Pancreas (tissue), 10 donors: ENCODE data around the gene HPX. TPM values are rescaled to one million over a fixed set of nuclear protein-coding genes. Genes with fewer than 3 reads are reported as not detected.

Source experiments
- ATAC-seq, 4 donors: fragments of 200-7000 bp; cut with Tn5 transposase; one replicate each; pipeline versions ENCODE4 v1.8.0 to v1.9.1; 2020; ENCODE audit warnings: mild to moderate bottlenecking in 4 of 4, moderate library complexity in 4 of 4
- DNase-seq, 6 donors: peaks; one replicate each; pipeline ENCODE4 v3.0.0-alpha.2; 2020
- FAIRE-seq: peaks from 2 replicates; lab custom pipeline; 2012; peaks lifted over from hg19 to GRCh38; lab: Jason Lieb, UNC
- H3K27ac ChIP-seq, 4 donors: fragments of 200-600 bp; sonication (generic); 1 replicate in 3 of 4; 2 replicates in 1 of 4; pipeline versions ENCODE4 v1.5.0 to v1.8.0; 2020
- H3K27me3 ChIP-seq, 4 donors: fragments of 200-600 bp; one replicate each; pipeline ENCODE4 v1.8.0; 2021
- H3K36me3 ChIP-seq, 3 donors: fragments of 200-600 bp; sonication (generic) in 1 of 3; one replicate each; pipeline versions ENCODE4 v1.5.0 to v1.8.0; 2020 to 2021
- H3K4me1 ChIP-seq, 3 donors: fragments of 200-600 bp; one replicate each; pipeline ENCODE4 v1.8.0; 2021
- H3K4me3 ChIP-seq, 4 donors: fragments of 200-600 bp; sonication (generic) in 2 of 4; one replicate each; pipeline versions ENCODE4 v1.5.0 to v1.8.0; 2020 to 2021
- H3K9me3 ChIP-seq, 4 donors: fragments of 200-600 bp; one replicate each; pipeline ENCODE4 v1.8.0; 2021
- CTCF ChIP-seq, 4 donors: fragments of 200-600 bp; sonication (generic) in 3 of 4; IDR thresholded peaks; one replicate each; pipeline versions ENCODE4 v1.5.0 to v1.8.0; 2021; ENCODE audit warnings: antibody characterized with exemption in 4 of 4
- WGBS, 2 donors: extraction: QIAGEN DNeasy Blood & Tissue Kit; methylation state at CpG; one replicate each; pipeline ENCODE4 v1.1.7; 2013; 5-methylcytosine and 5-hydroxymethylcytosine counted together
- intact Hi-C, 3 donors: fragments of 100-400 bp; cut with DNase I; formaldehyde crosslinking; loops; one replicate each; pipeline versions ENCODE4 v1.11.1 to v1.14.2; 2022
- polyA plus RNA-seq, 2 donors: library from polyadenylated mRNA; stranded (reverse); fragments of 200-250 nt; gene quantifications; one replicate each; pipeline ENCODE4 v1.2.3, GENCODE V29; 2013
- total RNA-seq, 6 donors: library from RNA; stranded (reverse); fragmentation: NEBNext Ultra II Directional in 4 of 6; extraction: Animal tissue kit (Norgen Biotek cat#: 25700) in 4 of 6; gene quantifications; one replicate each; pipeline versions ENCODE4 v1.2.1 to v1.2.4, GENCODE V29; 2021 to 2023
- donor health status: healthy with polysubstance abuse.
- donor health status: DM: no; HTN: no; CAD: no; lungs with moderate emphysema.
- donor health status: DM: no; HTN: no; CAD: no.
- donor health status: control.
- donor health status: control.
- donor health status: Bipolar disorder and iron deficiency.
- donor health status: DM: yes; HTN: yes; CAD: no.
- donor health status: DM: no; HTN: no; CAD: no.
- donor health status: DM: no; HTN: no; CAD: no.
- donor health status: DM: yes; HTN: yes; CAD: no.

The HPX gene
- total and polyA plus RNA-seq, 8 donors = 0.91 to 5.2 (median 2.9) TPM

GRCh38 chr11:6389905-6390717 lies 50.7 kb downstream of the HPX start, which contains the start of gene SMPD1:
TSS of gene SMPD1 (plus strand) at chr11:6390474. CDS start at chr11:6390599, 125 bp downstream.
- Histone ChIP-seq H3K27ac (peak within 1 kb of the TSS; percentile 82 to 94 (median 92)), H3K36me3 (no peaks in the 10 kb centered on the region), H3K27me3 (no peaks in the 10 kb centered on the region), H3K4me1 (peaks cover 0 to 29% (median 9%) of the 10 kb centered on the region in 3 donors), H3K9me3 (no peaks in the 10 kb centered on the region), H3K4me3 (peak within 1 kb of the TSS; percentile 60 to 83 (median 82))
- intact Hi-C loops = loop anchor here in 1 of 3 donors (10.0 kb wide), 1 partner anchor 115 kb away; no protein-coding TSS in a partner anchor
- peak; percentile 95 to 97 (median 96) for ATAC-seq
- WGBS, 2 donors = 0% methylated on average over 50 to 63 of the region's 63 CpGs
- no peak for FAIRE-seq
- peak; percentile 92 to 97 (median 94) for DNase-seq
- TF ChIP-seq CTCF (IDR thresholded peaks at IDR 0.05) = no peak

GRCh38 chr11:6388748-6389147 lies 52.0 kb downstream of the HPX start:
- WGBS, 2 donors = 95% methylated on average over 1 of the region's 1 CpG
- H3K4me1 ChIP-seq = peaks cover 0 to 29% (median 9%) of the 10 kb centered on the region in 3 donors
- DNase-seq (no peak), FAIRE-seq (no peak), ATAC-seq (no peak)
- intact Hi-C loops = loop anchor here in 1 of 3 donors (10.0 kb wide), 1 partner anchor 116 kb away; no protein-coding TSS in a partner anchor
- no peak for TF ChIP-seq CTCF (IDR thresholded peaks at IDR 0.05)
- H3K4me3 ChIP-seq = no peak overlapping the region
- H3K9me3 ChIP-seq = no peaks in the 10 kb centered on the region
- H3K27ac ChIP-seq = peak overlapping the region; percentile 82 to 94 (median 92)
- H3K36me3 ChIP-seq = no peaks in the 10 kb centered on the region
- H3K27me3 ChIP-seq = no peaks in the 10 kb centered on the region

GRCh38 chr11:6387811-6388599 lies 52.8 kb downstream of the HPX start:
- ATAC-seq = no peak
- no peaks in the 10 kb centered on the region for H3K9me3 ChIP-seq
- no peaks in the 10 kb centered on the region for H3K36me3 ChIP-seq
- peaks cover 0 to 29% (median 9%) of the 10 kb centered on the region in 3 donors for H3K4me1 ChIP-seq
- no peaks in the 10 kb centered on the region for H3K27me3 ChIP-seq
- intact Hi-C loops = loop anchor here in 1 of 3 donors (10.0 kb wide), 1 partner anchor 117 kb away; no protein-coding TSS in a partner anchor
- WGBS, 2 donors = 43 to 53% methylated on average over 12 of the region's 12 CpGs
- DNase-seq = no peak
- no peak for TF ChIP-seq CTCF (IDR thresholded peaks at IDR 0.05)
- FAIRE-seq = no peak
- H3K27ac ChIP-seq = peak overlapping the region in 3 of 4 donors; percentile 31 to 91 (median 59)
- H3K4me3 ChIP-seq = no peak overlapping the region

GRCh38 chr11:6385046-6385777 lies 55.6 kb downstream of the HPX start:
- ATAC-seq = no peak
- Histone ChIP-seq H3K27me3 (no peaks in the 10 kb centered on the region), H3K9me3 (no peaks in the 10 kb centered on the region), H3K36me3 (no peaks in the 10 kb centered on the region), H3K27ac (no peak overlapping the region), H3K4me3 (no peak overlapping the region), H3K4me1 (peaks cover 0 to 21% (median 9%) of the 10 kb centered on the region in 3 donors)
- no peak for DNase-seq
- 93 to 94% methylated on average over 7 of the region's 7 CpGs for WGBS, 2 donors
- no peak for FAIRE-seq
- no peak for TF ChIP-seq CTCF (IDR thresholded peaks at IDR 0.05)
- intact Hi-C loops = loop anchor here in 1 of 3 donors (10.0 kb wide), 1 partner anchor 120 kb away; no protein-coding TSS in a partner anchor

Other genes starting within 250 kb of the HPX start
- gene OR52W1, start 241.8 kb downstream of the HPX start, total RNA-seq = not detected
- gene OR52W1, start 241.8 kb downstream of the HPX start, polyA plus RNA-seq = not detected
- gene C11orf42, start 235.4 kb downstream of the HPX start, total RNA-seq = not detected
- gene C11orf42, start 235.4 kb downstream of the HPX start, polyA plus RNA-seq = not detected
- gene FHIP1B, start 206.4 kb downstream of the HPX start, total RNA-seq = 10 to 100 TPM; 13.0 to 28.1 (median 18.4) TPM
- gene FHIP1B, start 206.4 kb downstream of the HPX start, polyA plus RNA-seq = 10 to 100 TPM; 74.3 to 82.9 TPM
- gene CNGA4, start 201.9 kb downstream of the HPX start, total RNA-seq = under 1 TPM; 0.12 to 0.28 (median 0.22) TPM
- gene CNGA4, start 201.9 kb downstream of the HPX start, polyA plus RNA-seq = under 1 TPM; 0.14 to 0.46 TPM
- gene CCKBR, start 181.1 kb downstream of the HPX start, total RNA-seq = 10 to 100 TPM in 2 of 6 donors, 1 to 10 TPM in 4; 1.3 to 19.7 (median 3.1) TPM
- 1 to 10 TPM; 2.5 to 7.7 TPM for gene CCKBR, start 181.1 kb downstream of the HPX start, polyA plus RNA-seq
- 10 to 100 TPM in 5 of 6 donors, 1 to 10 TPM in 1; 9.7 to 16.7 (median 14.7) TPM for gene CAVIN3, start 120.5 kb downstream of the HPX start, total RNA-seq
- gene CAVIN3, start 120.5 kb downstream of the HPX start, polyA plus RNA-seq = 10 to 100 TPM; 20.8 to 28.7 TPM
- gene SMPD1, start 50.5 kb downstream of the HPX start, total RNA-seq = 10 to 100 TPM; 19.4 to 32.3 (median 28.4) TPM
- 10 to 100 TPM; 30.6 to 62.0 TPM for gene SMPD1, start 50.5 kb downstream of the HPX start, polyA plus RNA-seq
- gene APBB1, start 21.9 kb downstream of the HPX start, total RNA-seq = 10 to 100 TPM; 11.4 to 23.0 (median 13.9) TPM
- gene APBB1, start 21.9 kb downstream of the HPX start, polyA plus RNA-seq = 10 to 100 TPM; 22.7 to 69.3 TPM
- 10 to 100 TPM in 1 of 6 donors, 1 to 10 TPM in 5; 5.2 to 13.7 (median 6.8) TPM for gene TRIM3, start 33.0 kb upstream of the HPX start, total RNA-seq
- gene TRIM3, start 33.0 kb upstream of the HPX start, polyA plus RNA-seq = 10 to 100 TPM; 16.5 to 30.8 TPM
- gene ARFIP2, start 40.3 kb upstream of the HPX start, total RNA-seq = 10 to 100 TPM; 30.5 to 44.9 (median 35.0) TPM
- gene ARFIP2, start 40.3 kb upstream of the HPX start, polyA plus RNA-seq = 10 to 100 TPM; 53.7 to 92.0 TPM
- 10 to 100 TPM; 11.8 to 20.9 (median 16.1) TPM for gene TIMM10B, start 40.5 kb upstream of the HPX start, total RNA-seq
- gene TIMM10B, start 40.5 kb upstream of the HPX start, polyA plus RNA-seq = 10 to 100 TPM in 1 of 2 donors, 1 to 10 TPM in 1; 8.2 to 19.4 TPM
- 1 to 10 TPM; 1.9 to 4.3 (median 3.2) TPM for gene DNHD1, start 56.3 kb upstream of the HPX start, total RNA-seq
- gene DNHD1, start 56.3 kb upstream of the HPX start, polyA plus RNA-seq = 10 to 100 TPM in 1 of 2 donors, 1 to 10 TPM in 1; 9.5 to 11.2 TPM
- 10 to 100 TPM in 2 of 6 donors, 1 to 10 TPM in 4; 6.3 to 15.0 (median 8.7) TPM for gene RRP8, start 162.6 kb upstream of the HPX start, total RNA-seq
- 10 to 100 TPM; 16.6 to 25.0 TPM for gene RRP8, start 162.6 kb upstream of the HPX start, polyA plus RNA-seq
- gene ILK, start 162.8 kb upstream of the HPX start, total RNA-seq = 10 to 100 TPM; 47.9 to 90.0 (median 67.4) TPM
- gene ILK, start 162.8 kb upstream of the HPX start, polyA plus RNA-seq = 100 to 1,000 TPM in 1 of 2 donors, 10 to 100 TPM in 1; 98.5 to 137 TPM
- 10 to 100 TPM; 53.5 to 96.7 (median 75.6) TPM for gene TAF10, start 171.2 kb upstream of the HPX start, total RNA-seq
- 100 to 1,000 TPM; 116 TPM for gene TAF10, start 171.2 kb upstream of the HPX start, polyA plus RNA-seq
- gene TPP1, start 178.4 kb upstream of the HPX start, total RNA-seq = 10 to 100 TPM; 19.6 to 88.6 (median 24.6) TPM
- 10 to 100 TPM; 21.0 to 33.0 TPM for gene TPP1, start 178.4 kb upstream of the HPX start, polyA plus RNA-seq
- gene DCHS1, start 214.8 kb upstream of the HPX start, total RNA-seq = 1 to 10 TPM; 2.3 to 4.1 (median 3.3) TPM
- gene DCHS1, start 214.8 kb upstream of the HPX start, polyA plus RNA-seq = 1 to 10 TPM; 4.0 to 4.8 TPM
- gene MRPL17, start 242.4 kb upstream of the HPX start, total RNA-seq = 10 to 100 TPM; 10.6 to 24.5 (median 19.8) TPM
- gene MRPL17, start 242.4 kb upstream of the HPX start, polyA plus RNA-seq = 10 to 100 TPM; 33.6 to 33.8 TPM